HL-60 (cell line): ENCODE results near the gene ELAC2.
A peak's percentile ranks its signal among the peaks of the same experiment; 100 is the strongest.

Experiments
- DNase-seq, 2 experiments: peaks; one replicate each; pipeline ENCODE4 v3.0.0-alpha.2; 2010 to 2020; ENCODE audit warnings: low read depth in 1 of 2, low spot score in 1 of 2
- H3K27ac ChIP-seq: fragments of 250-450 bp; sonication (Bioruptor Pico); replicated peaks from 2 replicates; pipeline ENCODE4 v1.5.1; 2020; ENCODE audit warnings: mild to moderate bottlenecking, moderate library complexity
- H3K27me3 ChIP-seq: fragments of 250-450 bp; sonication (Bioruptor Pico); 2 replicates; pipeline ENCODE4 v1.5.1; 2021; ENCODE audit warnings: mild to moderate bottlenecking, moderate library complexity; ENCODE audit not compliant: insufficient read depth, poor library complexity, severe bottlenecking
- H3K4me3 ChIP-seq: replicated peaks from 2 replicates; pipeline ENCODE4 v1.5.1; 2011; ENCODE audit warnings: mild to moderate bottlenecking, control low read depth, low read length; ENCODE audit not compliant: insufficient read depth
- CTCF ChIP-seq: IDR thresholded peaks from one replicate; pipeline ENCODE4 v1.5.1; 2011; ENCODE audit warnings: low read length, control low read depth, inconsistent platforms; ENCODE audit not compliant: insufficient read depth
- GABPA ChIP-seq: IDR thresholded peaks from 2 replicates; pipeline ENCODE4 v1.6.1; 2012; ENCODE audit warnings: low read depth
- POLR2AphosphoS5 ChIP-seq: IDR thresholded peaks from 2 replicates; pipeline ENCODE4 v1.6.1; 2012; ENCODE audit warnings: low read depth
- REST ChIP-seq: IDR thresholded peaks from 2 replicates; pipeline ENCODE4 v1.6.1; 2012; ENCODE audit warnings: low read depth; ENCODE audit not compliant: insufficient replicate concordance
- SPI1 ChIP-seq: IDR thresholded peaks from 2 replicates; pipeline ENCODE4 v1.6.1; 2012; ENCODE audit warnings: low read depth, mild to moderate bottlenecking, borderline replicate concordance
- long read RNA-seq: library from polyadenylated mRNA; unstranded; transcript quantifications from one replicate; pipeline ENCODE4 v2.0.0, GENCODE V29; 2020

Gene ELAC2
- long read RNA-seq, transcript ELAC2-203 (23 exons, 2,671 nt) = minor isoform, 119 of 1,132 reads
- long read RNA-seq, transcript ELAC2-201 (24 exons, 3,148 nt) = major isoform, 632 of 1,132 reads
- long read RNA-seq, partial matches to known transcripts = 59 of 1,132 reads
- long read RNA-seq, other reads (novel, unspliced or antisense) = 322 of 1,132 reads

GRCh38 chr17:13017655-13018459 lies at the start of gene ELAC2:
Gene ELAC2, minus strand, starts transcription at chr17:13018027. Its CDS starts 80 bp downstream, at chr17:13017947.
- DNase-seq = peak; percentile 81 to 91
- H3K27ac ChIP-seq = peak within 1 kb of the TSS; percentile 69
- H3K4me3 ChIP-seq = peak within 1 kb of the TSS; percentile 73
- no peaks in the 10 kb centered on the region for H3K27me3 ChIP-seq
- peak; percentile 20; the same call in 1 of the 2 replicates for TF ChIP-seq SPI1
- TF ChIP-seq CTCF = no peak
- 0 out of 2 replicates have a peak, but pooled peaks have one; percentile 37 for TF ChIP-seq POLR2AphosphoS5
- TF ChIP-seq GABPA = peak; percentile 87
- peak; percentile 14 for TF ChIP-seq REST

GRCh38 chr17:13065032-13065431 lies 47.2 kb upstream of the ELAC2 start:
- Histone ChIP-seq H3K27ac (no peak overlapping the region), H3K27me3 (no peaks in the 10 kb centered on the region), H3K4me3 (no peak overlapping the region)
- no peak for DNase-seq
- TF ChIP-seq POLR2AphosphoS5 (no peak), REST (no peak), SPI1 (no peak), CTCF (no peak), GABPA (no peak)

- no peak for TF ChIP-seq POLR2AphosphoS5
- no peak for TF ChIP-seq REST
- no peak for TF ChIP-seq CTCF
- no peak for TF ChIP-seq GABPA
- TF ChIP-seq SPI1 = no peak
- no peak for DNase-seq
- Histone ChIP-seq H3K27me3 (no peaks in the 10 kb centered on the region), H3K27ac (no peak overlapping the region), H3K4me3 (no peak overlapping the region)
Measured at GRCh38 chr17:13055131-13055530, 37.3 kb upstream of the ELAC2 start.
